ENCODE data around the gene OR4K17. TPM values are rescaled to one million over a fixed set of nuclear protein-coding genes. Genes with fewer than 3 reads are reported as not detected.
"Not testable (repeated sequence)": the region's sequence is repeated elsewhere in the genome, so short reads cannot be mapped to it uniquely, and the experiment has no call there.

Gene OR4K17
- not detected for total RNA-seq

GRCh38 chr14:20110438-20110837, at the start of gene OR4K17:
TSS of gene OR4K17 (plus strand) at chr14:20110739. CDS start at chr14:20117500, 6,761 bp downstream.
- peaks cover 0 to 4% of the 10 kb centered on the region in 2 donors for H3K9me3 Mint-ChIP-seq
- peaks cover 0 to 7% of the 10 kb centered on the region in 2 donors for H3K36me3 Mint-ChIP-seq
- no peak within 1 kb of the TSS for H3K27ac Mint-ChIP-seq
- ATAC-seq (no peak), DNase-seq (ENCODE audit: low spot score in 2 of 2) (no peak)

GRCh38 chr14:20092050-20092449, 18.5 kb upstream of the OR4K17 start:
- DNase-seq (ENCODE audit: low spot score in 2 of 2) (no peak), ATAC-seq (no peak)
- Mint-ChIP-seq H3K9me3 (no peaks in the 10 kb centered on the region), H3K27ac (no peak overlapping the region), H3K36me3 (no peaks in the 10 kb centered on the region)

GRCh38 chr14:20093442-20093841, 17.1 kb upstream of the OR4K17 start:
- Mint-ChIP-seq H3K9me3 (no peaks in the 10 kb centered on the region), H3K27ac (no peak overlapping the region), H3K36me3 (no peaks in the 10 kb centered on the region)
- DNase-seq (ENCODE audit: low spot score in 2 of 2) (no peak), ATAC-seq (no peak)

- H3K36me3 Mint-ChIP-seq; H3K9me3 Mint-ChIP-seq; DNase-seq (ENCODE audit: low spot score in 2 of 2); H3K27ac Mint-ChIP-seq; ATAC-seq: not testable (repeated sequence)
Measured at GRCh38 chr14:20098926-20099770, 11.4 kb upstream of the OR4K17 start.

- DNase-seq (ENCODE audit: low spot score in 2 of 2) (no peak), ATAC-seq (no peak)
- Mint-ChIP-seq H3K36me3 (no peaks in the 10 kb centered on the region), H3K9me3 (no peaks in the 10 kb centered on the region), H3K27ac (no peak overlapping the region)
Measured at GRCh38 chr14:20112321-20112720, 1.8 kb downstream of the OR4K17 start.

- ATAC-seq (no peak), DNase-seq (ENCODE audit: low spot score in 2 of 2) (no peak)
- Mint-ChIP-seq H3K9me3 (peaks cover 14 to 19% of the 10 kb centered on the region in 2 donors), H3K36me3 (peaks cover 9 to 26% of the 10 kb centered on the region in 2 donors), H3K27ac (no peak overlapping the region)
Measured at GRCh38 chr14:20116748-20117147, 6.2 kb downstream of the OR4K17 start.

GRCh38 chr14:20118795-20119194, 8.3 kb downstream of the OR4K17 start:
- peaks cover 14 to 19% of the 10 kb centered on the region in 2 donors for H3K9me3 Mint-ChIP-seq
- peaks cover 9 to 26% of the 10 kb centered on the region in 2 donors for H3K36me3 Mint-ChIP-seq
- no peak overlapping the region for H3K27ac Mint-ChIP-seq
- ATAC-seq (no peak), DNase-seq (ENCODE audit: low spot score in 2 of 2) (no peak)

- ATAC-seq: no peak
- Mint-ChIP-seq H3K9me3 (no peaks in the 10 kb centered on the region), H3K36me3 (no peaks in the 10 kb centered on the region), H3K27ac (no peak within 1 kb of the TSS)
- no peak for DNase-seq (ENCODE audit: low spot score in 2 of 2)
Measured at GRCh38 chr14:20138520-20138919, 28.0 kb downstream of the OR4K17 start, which contains the start of gene OR4N5. TSS of gene OR4N5 (plus strand) at chr14:20138820. CDS start at chr14:20143736, 4,916 bp downstream.

GRCh38 chr14:20143911-20144310, 33.4 kb downstream of the OR4K17 start:
- no peak for ATAC-seq
- DNase-seq (ENCODE audit: low spot score in 2 of 2): no peak
- Mint-ChIP-seq H3K9me3 (no peaks in the 10 kb centered on the region), H3K27ac (no peak overlapping the region), H3K36me3 (peaks cover 0 to 1% of the 10 kb centered on the region in 2 donors)

GRCh38 chr14:20144820-20145219, 34.3 kb downstream of the OR4K17 start:
- H3K9me3 Mint-ChIP-seq: no peaks in the 10 kb centered on the region

GRCh38 chr14:20164462-20164861, 53.9 kb downstream of the OR4K17 start:
- ATAC-seq: no peak
- no peak for DNase-seq (ENCODE audit: low spot score in 2 of 2)
- Mint-ChIP-seq H3K27ac (no peak overlapping the region), H3K36me3 (peaks cover 0 to 14% of the 10 kb centered on the region in 2 donors), H3K9me3 (peaks cover 16 to 27% of the 10 kb centered on the region in 2 donors)

More at GRCh38 chr14:20144820-20145219, 34.3 kb downstream of the OR4K17 start:
- no peak for ATAC-seq
- peaks cover 0 to 9% of the 10 kb centered on the region in 2 donors for H3K36me3 Mint-ChIP-seq
- H3K27ac Mint-ChIP-seq: no peak overlapping the region
- no peak for DNase-seq (ENCODE audit: low spot score in 2 of 2)

GRCh38 chr14:20167091-20167490, 56.6 kb downstream of the OR4K17 start:
- H3K27ac Mint-ChIP-seq: no peak overlapping the region
- ATAC-seq: no peak
- no peak for DNase-seq (ENCODE audit: low spot score in 2 of 2)

GRCh38 chr14:20169852-20170251, 59.3 kb downstream of the OR4K17 start:
- not testable (repeated sequence) for DNase-seq (ENCODE audit: low spot score in 2 of 2); ATAC-seq; H3K36me3 Mint-ChIP-seq; H3K27ac Mint-ChIP-seq
- H3K9me3 Mint-ChIP-seq: peaks cover 8 to 13% of the 10 kb centered on the region in 2 donors

More at GRCh38 chr14:20167091-20167490, 56.6 kb downstream of the OR4K17 start:
- peaks cover 0 to 14% of the 10 kb centered on the region in 2 donors for H3K36me3 Mint-ChIP-seq
- H3K9me3 Mint-ChIP-seq: peaks cover 16 to 27% of the 10 kb centered on the region in 2 donors

Other genes with a start within 250 kb of the OR4K17 start
- gene OR4K2, start 235.6 kb upstream of the OR4K17 start, total RNA-seq: not detected
- not detected for gene OR4K5, start 190.1 kb upstream of the OR4K17 start, total RNA-seq
- not detected for gene OR4K1, start 179.8 kb upstream of the OR4K17 start, total RNA-seq
- gene OR4K15, start 135.1 kb upstream of the OR4K17 start, total RNA-seq: not detected
- gene OR4Q2, start 108.6 kb upstream of the OR4K17 start, total RNA-seq: not detected
- not detected for gene OR4K14, start 91.4 kb upstream of the OR4K17 start, total RNA-seq
- gene OR4K13, start 74.7 kb upstream of the OR4K17 start, total RNA-seq: not detected
- not detected for gene OR4L1, start 50.7 kb upstream of the OR4K17 start, total RNA-seq
- gene OR4N5, start 28.1 kb downstream of the OR4K17 start, total RNA-seq: not detected
- gene OR11G2, start 80.2 kb downstream of the OR4K17 start, total RNA-seq: not detected
- gene OR11H6, start 113.0 kb downstream of the OR4K17 start, total RNA-seq: not detected
- not detected for gene OR11H7, start 118.2 kb downstream of the OR4K17 start, total RNA-seq
- not detected for gene OR11H4, start 128.5 kb downstream of the OR4K17 start, total RNA-seq
- gene TTC5, start 195.2 kb downstream of the OR4K17 start, total RNA-seq: 10 to 100 TPM in 1 of 2 donors, 1 to 10 TPM in 1; 5.7 to 21.6 TPM
- 100 to 1,000 TPM in 1 of 2 donors, 10 to 100 TPM in 1; 56.8 to 122 TPM for gene CCNB1IP1, start 222.5 kb downstream of the OR4K17 start, total RNA-seq
- 100 to 1,000 TPM in 1 of 2 donors, 10 to 100 TPM in 1; 45.9 to 121 TPM for gene PARP2, start 232.9 kb downstream of the OR4K17 start, total RNA-seq